GM13976 (cell line): ENCODE data around the gene EIF4E2.

ENCODE experiments used
- DNase-seq: peaks from one replicate; pipeline ENCODE4 v3.0.0; 2012; ENCODE audit warnings: low spot score
- in situ Hi-C: fragments of 300-500 bp; cut with MboI; formaldehyde crosslinking; loops from one replicate; pipeline ENCODE4 v1.12.0; 2022; ENCODE audit warnings: low sequenced_read_pairs, mixed read lengths, inconsistent platforms; ENCODE audit not compliant: unreplicated experiment
- TF ChIP-seq, protein P1 (sequence below): IDR thresholded peaks from 2 replicates; pipeline ENCODE4 v1.5.1; 2012; ENCODE audit warnings: borderline replicate concordance, mild to moderate bottlenecking; ENCODE audit not compliant: insufficient read depth; ENCODE audit errors: extremely low read depth, missing control alignments, control extremely low read depth

Gene EIF4E2

DNA sequence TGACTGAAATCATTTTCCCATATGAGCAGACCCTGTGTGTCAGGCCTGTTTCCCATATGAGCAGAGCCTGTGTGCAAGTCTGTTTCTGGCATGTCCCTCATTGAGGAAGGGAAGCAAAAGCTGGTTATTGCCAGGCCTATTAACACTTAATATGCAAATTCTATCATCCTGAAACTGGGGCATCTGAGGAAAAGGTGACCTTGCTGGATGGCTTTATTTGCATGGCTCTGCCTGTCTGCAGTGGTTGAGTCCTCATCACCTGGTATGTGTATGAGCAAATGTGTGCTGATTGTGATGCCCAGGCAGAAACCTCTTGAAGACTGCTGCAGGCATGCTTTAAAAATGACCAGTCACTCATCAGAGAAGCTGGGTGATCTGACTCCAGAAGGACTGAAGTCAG lies 31.2 kb downstream of the EIF4E2 start:
- DNase-seq, result no peak
- TF ChIP-seq, protein P1, sequence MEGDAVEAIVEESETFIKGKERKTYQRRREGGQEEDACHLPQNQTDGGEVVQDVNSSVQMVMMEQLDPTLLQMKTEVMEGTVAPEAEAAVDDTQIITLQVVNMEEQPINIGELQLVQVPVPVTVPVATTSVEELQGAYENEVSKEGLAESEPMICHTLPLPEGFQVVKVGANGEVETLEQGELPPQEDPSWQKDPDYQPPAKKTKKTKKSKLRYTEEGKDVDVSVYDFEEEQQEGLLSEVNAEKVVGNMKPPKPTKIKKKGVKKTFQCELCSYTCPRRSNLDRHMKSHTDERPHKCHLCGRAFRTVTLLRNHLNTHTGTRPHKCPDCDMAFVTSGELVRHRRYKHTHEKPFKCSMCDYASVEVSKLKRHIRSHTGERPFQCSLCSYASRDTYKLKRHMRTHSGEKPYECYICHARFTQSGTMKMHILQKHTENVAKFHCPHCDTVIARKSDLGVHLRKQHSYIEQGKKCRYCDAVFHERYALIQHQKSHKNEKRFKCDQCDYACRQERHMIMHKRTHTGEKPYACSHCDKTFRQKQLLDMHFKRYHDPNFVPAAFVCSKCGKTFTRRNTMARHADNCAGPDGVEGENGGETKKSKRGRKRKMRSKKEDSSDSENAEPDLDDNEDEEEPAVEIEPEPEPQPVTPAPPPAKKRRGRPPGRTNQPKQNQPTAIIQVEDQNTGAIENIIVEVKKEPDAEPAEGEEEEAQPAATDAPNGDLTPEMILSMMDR, result no peak
- in situ Hi-C loops, result no loop called here

GRCh38 chr2:232584238-232584637 lies 33.7 kb downstream of the EIF4E2 start:
- DNase-seq, result no peak
- TF ChIP-seq, protein P1, result no peak
- in situ Hi-C loops, result no loop called here

DNA sequence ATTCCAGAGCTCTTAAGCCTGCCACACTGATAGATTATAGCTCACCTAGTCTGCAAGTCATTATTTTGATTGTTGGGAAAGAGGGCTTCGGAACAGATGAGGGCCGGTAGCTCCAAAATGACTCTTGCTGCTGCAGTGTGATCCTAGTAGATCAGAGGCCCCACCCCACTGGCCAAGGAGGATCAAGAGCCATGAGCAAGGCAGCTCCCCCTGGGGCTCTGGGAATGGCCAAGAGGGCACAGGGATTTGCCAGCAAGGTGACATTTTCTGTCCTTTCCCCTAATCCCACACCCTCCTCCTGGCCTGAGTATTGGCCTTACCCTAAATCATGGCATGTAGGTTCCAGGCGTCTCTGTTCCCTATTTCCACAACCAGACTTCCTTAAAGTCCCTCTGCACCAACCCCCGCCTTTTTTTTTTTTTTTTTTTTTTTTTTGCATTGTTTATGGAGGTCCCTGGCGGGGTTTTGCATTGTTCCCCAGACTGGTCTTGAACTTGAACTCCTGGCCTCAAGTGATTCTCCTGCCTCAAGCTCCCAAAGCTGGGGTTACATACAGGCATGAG lies 36.5 kb downstream of the EIF4E2 start:
- in situ Hi-C loops, result no loop called here
- TF ChIP-seq, protein P1, result no peak
- DNase-seq, result no peak

GRCh38 chr2:232587512-232587911 lies 37.0 kb downstream of the EIF4E2 start:
- in situ Hi-C loops, result no loop called here
- TF ChIP-seq, protein P1, result no peak
- DNase-seq, result no peak

DNA sequence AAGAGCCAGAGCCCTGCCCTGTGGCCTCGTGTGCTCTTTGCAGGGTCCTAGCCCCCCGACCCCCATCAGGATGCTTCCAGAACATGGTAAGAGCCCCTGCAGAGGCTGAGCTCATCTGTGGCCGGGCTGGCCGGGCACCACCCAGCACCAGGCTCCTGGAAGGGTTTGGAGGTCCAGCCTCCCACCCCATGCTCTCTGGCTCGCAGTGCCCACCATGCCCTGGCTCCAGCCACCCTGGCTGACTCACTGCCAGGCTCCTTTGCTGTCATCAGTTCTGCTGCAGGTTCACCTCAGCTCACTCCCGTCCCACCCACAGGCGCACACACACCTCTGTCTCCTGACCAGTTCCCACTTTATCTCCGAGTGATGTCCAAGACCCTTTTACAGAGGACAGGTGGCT lies 37.5 kb downstream of the EIF4E2 start:
- DNase-seq, result no peak
- in situ Hi-C loops, result no loop called here
- TF ChIP-seq, protein P1, result no peak

- no peak for DNase-seq
- in situ Hi-C loops, result no loop called here
- TF ChIP-seq, protein P1, result no peak
Measured at GRCh38 chr2:232588680-232589585, 38.4 kb downstream of the EIF4E2 start.
